ENCODE data around the gene NFIL3. TPM values are rescaled to one million over a fixed set of nuclear protein-coding genes. Genes with fewer than 3 reads are reported as not detected.

The NFIL3 gene
- total RNA-seq, 4 donors from 2014 or later, result 13.9 to 38.6 (median 22.7) TPM

DNA sequence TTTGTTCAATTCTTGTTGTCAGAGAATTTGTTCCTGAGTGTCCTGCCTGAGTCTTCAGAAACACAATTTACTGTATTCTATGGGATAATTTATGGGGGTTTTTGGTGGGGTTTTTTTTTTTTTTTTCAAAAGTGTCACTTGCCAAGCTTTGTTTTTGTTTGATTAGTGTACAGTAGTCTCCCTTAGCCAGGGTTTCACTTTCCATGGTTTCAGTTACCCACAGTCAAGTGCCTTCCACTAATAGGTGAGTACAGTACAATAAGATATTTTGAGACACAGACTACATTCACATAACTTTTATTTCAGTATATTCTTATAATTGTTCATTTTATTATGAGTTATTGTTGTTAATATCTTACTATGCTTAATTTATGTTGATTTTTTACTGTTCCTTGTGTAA, 36.9 kb downstream of the NFIL3 start:
- no peak overlapping the region for H3K4me3 ChIP-seq (replicated peaks in 1 of 3)
- H3K9me3 ChIP-seq, result no peaks in the 10 kb centered on the region
- H3K36me3 ChIP-seq, result no peaks in the 10 kb centered on the region
- no peak overlapping the region for H3K27ac ChIP-seq
- no peak for TF ChIP-seq POLR2A (IDR thresholded peaks at IDR 0.05)
- TF ChIP-seq CTCF (IDR thresholded peaks at IDR 0.05), result no peak
- intact Hi-C loops (cut with DNase I), result no loop called here
- DNase-seq, result no peak
- no peaks in the 10 kb centered on the region for H3K27me3 ChIP-seq
- H3K4me1 ChIP-seq, result no peaks in the 10 kb centered on the region

- no peaks in the 10 kb centered on the region for H3K27me3 ChIP-seq
- H3K9me3 ChIP-seq, result no peaks in the 10 kb centered on the region
- H3K4me3 ChIP-seq (replicated peaks in 1 of 3), result no peak overlapping the region
- WGBS, 2 donors, result 83 to 93% methylated on average over 1 of the region's 1 CpG
- no peaks in the 10 kb centered on the region for H3K4me1 ChIP-seq
- no peak for TF ChIP-seq POLR2A (IDR thresholded peaks at IDR 0.05)
- TF ChIP-seq CTCF (IDR thresholded peaks at IDR 0.05), result no peak
- DNase-seq, result no peak
- H3K27ac ChIP-seq, result no peak overlapping the region
- intact Hi-C loops (cut with DNase I), result no loop called here
- no peaks in the 10 kb centered on the region for H3K36me3 ChIP-seq
Measured at GRCh38 chr9:91384954-91385353, 38.7 kb downstream of the NFIL3 start.

- no peak overlapping the region for H3K4me3 ChIP-seq (replicated peaks in 1 of 3)
- DNase-seq, result no peak
- intact Hi-C loops (cut with DNase I), result no loop called here
Measured at GRCh38 chr9:91383577-91383976, 40.1 kb downstream of the NFIL3 start.

GRCh38 chr9:91382298-91382697, 41.3 kb downstream of the NFIL3 start:
- Histone ChIP-seq H3K36me3 (no peaks in the 10 kb centered on the region), H3K27me3 (no peaks in the 10 kb centered on the region), H3K9me3 (no peaks in the 10 kb centered on the region), H3K4me1 (no peaks in the 10 kb centered on the region), H3K27ac (no peak overlapping the region), H3K4me3 (replicated peaks in 1 of 3) (no peak overlapping the region)
- no peak for DNase-seq
- WGBS, 2 donors, result 98% methylated on average over 4 of the region's 4 CpGs
- intact Hi-C loops (cut with DNase I), result no loop called here
- no peak for TF ChIP-seq CTCF (IDR thresholded peaks at IDR 0.05)
- no peak for TF ChIP-seq POLR2A (IDR thresholded peaks at IDR 0.05)

More at GRCh38 chr9:91383577-91383976, 40.1 kb downstream of the NFIL3 start:
- Histone ChIP-seq H3K27ac (no peak overlapping the region), H3K4me1 (no peaks in the 10 kb centered on the region), H3K27me3 (no peaks in the 10 kb centered on the region), H3K36me3 (no peaks in the 10 kb centered on the region), H3K9me3 (no peaks in the 10 kb centered on the region)
- TF ChIP-seq POLR2A (IDR thresholded peaks at IDR 0.05) (no peak), CTCF (IDR thresholded peaks at IDR 0.05) (no peak)

- TF ChIP-seq POLR2A (IDR thresholded peaks at IDR 0.05) (no peak), CTCF (IDR thresholded peaks at IDR 0.05) (no peak)
- Histone ChIP-seq H3K9me3 (no peaks in the 10 kb centered on the region), H3K27me3 (no peaks in the 10 kb centered on the region), H3K4me1 (no peaks in the 10 kb centered on the region), H3K36me3 (no peaks in the 10 kb centered on the region), H3K4me3 (replicated peaks in 1 of 3) (no peak overlapping the region), H3K27ac (no peak overlapping the region)
- intact Hi-C loops (cut with DNase I), result no loop called here
- no peak for DNase-seq
- 66 to 78% methylated on average over 3 of the region's 3 CpGs for WGBS, 2 donors
Measured at GRCh38 chr9:91379426-91379825, 44.2 kb downstream of the NFIL3 start.
